GM21515 (cell line): ENCODE measurements around the gene CYP2U1.

Experiments used
- ATAC-seq: cut with Tn5 transposase; IDR thresholded peaks from one replicate; pipeline ENCODE4 v1.9.1; 2021; ENCODE audit not compliant: unreplicated experiment

CYP2U1 gene

GRCh38 chr4:107978716-107979451, 47.5 kb downstream of the CYP2U1 start:
- no peak for ATAC-seq

DNA sequence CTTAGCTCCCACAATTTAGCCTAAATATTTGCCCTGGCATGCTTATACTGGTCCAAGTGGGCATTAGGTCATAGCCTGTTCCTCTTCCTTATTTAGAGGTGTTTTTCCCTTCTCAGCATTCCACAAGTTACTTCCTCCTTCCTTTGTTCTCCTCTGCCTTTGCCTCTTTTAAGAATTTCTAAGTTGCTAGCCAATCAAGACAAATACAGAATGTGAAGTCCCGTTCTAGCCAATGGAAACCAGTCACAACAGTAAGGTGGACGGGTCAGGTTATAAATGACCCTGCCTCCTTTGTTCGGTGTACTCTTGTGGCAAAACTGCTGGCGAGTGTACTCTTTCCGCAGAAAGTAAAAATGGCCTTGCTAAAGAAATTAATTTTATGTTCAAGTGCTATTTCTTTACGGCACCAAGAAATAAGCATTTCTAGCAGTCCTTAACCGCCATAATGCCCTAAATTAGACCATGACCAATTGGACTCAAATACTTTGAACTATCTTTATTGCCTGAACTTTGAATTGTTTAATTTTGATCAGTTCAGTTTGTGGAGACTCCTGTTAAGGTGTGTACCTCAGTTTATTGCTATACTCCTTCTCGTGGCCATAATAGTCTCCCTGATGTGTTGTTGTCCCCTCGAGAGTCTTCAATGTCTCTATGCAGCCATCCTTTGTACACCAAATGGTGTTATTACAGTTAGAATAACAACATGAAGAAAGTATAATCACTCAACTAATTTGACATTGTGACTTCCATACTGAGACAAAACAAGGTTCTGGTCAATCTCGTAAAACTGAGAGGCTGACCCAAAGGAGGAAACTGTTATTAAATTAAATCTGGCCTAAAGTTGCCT, 56.8 kb downstream of the CYP2U1 start:
- no peak for ATAC-seq

GRCh38 chr4:107988763-107989035, 57.4 kb downstream of the CYP2U1 start:
- ATAC-seq: no peak

GRCh38 chr4:107989162-107989536, 57.8 kb downstream of the CYP2U1 start:
- ATAC-seq: peak; percentile 17

DNA sequence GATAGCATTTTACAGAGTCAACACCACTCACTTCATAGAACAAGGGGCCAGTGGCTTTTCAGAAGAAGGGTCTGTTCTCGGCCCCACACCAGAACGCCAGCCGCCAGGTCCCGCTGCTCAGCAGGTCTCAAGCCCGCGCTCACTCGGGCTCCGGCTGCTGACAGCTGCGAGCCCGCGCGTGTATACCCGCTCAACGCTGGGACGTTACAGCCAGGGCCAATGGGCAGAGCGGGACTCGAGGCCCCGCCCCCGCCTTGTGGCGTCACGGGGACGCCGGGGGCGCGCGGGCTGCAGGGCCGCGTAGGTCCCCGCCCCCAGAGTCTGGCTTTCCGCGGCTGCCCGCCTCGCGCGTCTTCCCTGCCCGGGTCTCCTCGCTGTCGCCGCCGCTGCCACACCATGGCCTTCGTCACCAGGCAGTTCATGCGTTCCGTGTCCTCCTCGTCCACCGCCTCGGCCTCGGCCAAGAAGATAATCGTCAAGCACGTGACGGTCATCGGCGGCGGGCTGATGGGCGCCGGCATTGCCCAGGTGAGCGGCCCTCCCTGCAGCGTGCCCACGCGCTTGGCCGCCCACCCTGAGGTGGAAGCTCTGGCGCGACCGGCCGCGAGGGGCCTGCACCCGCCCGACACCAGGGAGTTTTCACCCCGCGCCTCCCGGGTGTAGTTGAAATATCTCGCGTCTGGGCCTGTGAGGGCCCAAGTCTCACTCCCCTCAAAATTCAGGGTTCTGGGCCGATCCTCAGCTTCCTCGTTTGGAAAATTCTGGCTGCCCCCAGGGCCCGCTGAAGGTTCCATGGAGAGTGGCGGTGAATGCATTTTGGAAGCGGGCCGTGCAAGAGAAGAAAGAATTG, 58.4 kb downstream of the CYP2U1 start, which contains the start of gene HADH:
HADH (plus strand) TSS at position 353 of the 850 bp plus-strand sequence; CDS start at position 397, 44 bp downstream.
- peak; percentile 95 for ATAC-seq

- ATAC-seq: no peak
Measured at GRCh38 chr4:107991945-107992630, 60.7 kb downstream of the CYP2U1 start.

GRCh38 chr4:107993969-107994368, 62.6 kb downstream of the CYP2U1 start:
- ATAC-seq: peak; percentile 46

DNA sequence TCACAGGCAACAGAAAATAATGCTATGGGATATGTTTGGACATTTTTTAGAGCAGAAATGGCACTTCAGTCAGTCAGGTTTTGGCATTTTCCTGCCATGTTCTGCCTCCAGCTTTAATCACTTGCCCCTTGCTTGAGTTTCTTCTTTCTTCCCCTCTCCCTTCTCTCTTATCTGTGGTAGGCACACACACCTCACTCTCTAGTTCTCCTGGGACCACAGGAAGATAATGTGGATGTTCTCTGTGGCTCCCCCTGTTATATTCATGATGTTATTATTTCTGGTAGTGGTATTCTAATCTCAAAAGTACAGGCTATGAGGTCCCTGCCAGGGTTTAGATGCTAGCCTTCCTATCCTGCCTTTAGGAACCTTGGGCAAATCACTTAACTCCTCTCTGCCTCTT, 63.5 kb downstream of the CYP2U1 start:
- ATAC-seq: no peak

GRCh38 chr4:107996949-107997788, 65.8 kb downstream of the CYP2U1 start:
- ATAC-seq: no peak

GRCh38 chr4:107997794-107998193, 66.4 kb downstream of the CYP2U1 start:
- no peak for ATAC-seq

DNA sequence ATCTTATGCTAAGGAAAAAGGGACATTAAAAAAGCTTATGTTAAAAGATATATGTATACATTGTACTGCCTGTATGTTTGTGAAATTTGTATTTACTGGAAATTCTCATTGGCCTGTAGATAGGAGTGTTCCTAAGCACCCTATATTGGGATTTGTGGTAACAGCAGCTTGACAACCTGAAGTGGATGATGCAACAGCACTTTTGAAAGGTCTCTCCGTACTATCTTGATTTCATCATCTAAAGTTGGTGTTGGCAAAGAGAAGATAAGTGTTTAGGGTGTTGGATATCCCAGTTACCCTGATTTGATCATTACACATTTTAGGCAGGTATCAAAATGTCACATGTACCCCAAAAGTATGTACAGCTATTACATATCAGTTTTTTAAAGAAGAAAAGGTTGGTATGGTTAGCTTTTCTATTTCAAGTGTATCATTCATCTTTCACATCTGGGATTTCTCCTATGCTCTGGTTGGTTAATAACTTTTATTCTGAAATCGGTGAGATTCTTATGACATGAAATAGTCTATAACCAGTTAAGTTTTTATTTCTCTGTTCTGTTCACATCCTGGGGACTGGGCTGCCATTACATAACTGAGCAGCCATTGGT, 68.7 kb downstream of the CYP2U1 start:
- no peak for ATAC-seq

DNA sequence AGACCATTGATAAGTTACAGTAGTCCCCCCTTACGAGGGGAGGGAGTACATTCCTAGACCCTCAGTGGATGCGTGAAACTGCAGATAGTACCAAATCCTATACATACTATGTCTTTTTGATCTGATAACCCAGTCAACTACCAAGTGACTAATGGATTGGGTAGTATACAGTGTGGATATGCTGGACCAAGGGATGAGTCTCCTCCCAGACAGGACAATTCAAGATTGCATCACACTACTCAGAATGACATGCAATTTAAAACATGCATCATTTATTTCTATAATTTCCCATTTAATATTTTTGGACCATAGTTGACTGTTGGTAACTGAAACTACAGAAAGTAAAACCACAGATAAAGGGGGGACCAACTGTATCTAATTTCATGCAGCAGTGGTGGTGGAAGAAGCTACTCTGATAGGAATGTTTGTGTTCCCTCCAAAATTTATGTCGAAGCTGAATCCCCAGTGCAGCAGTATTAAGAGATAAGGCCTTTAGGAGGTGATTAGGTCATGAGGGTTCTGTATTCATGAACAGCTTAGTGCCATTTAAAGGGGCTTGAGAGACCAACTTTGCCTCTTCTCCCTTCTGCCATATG, 70.3 kb downstream of the CYP2U1 start:
- no peak for ATAC-seq
